GM18505 (cell line): ENCODE measurements around the gene CAMK2D.
"Not testable (repeated sequence)": the region's sequence is repeated elsewhere in the genome, so short reads cannot be mapped to it uniquely, and the experiment has no call there.

ENCODE experiments used
- ATAC-seq: cut with Tn5 transposase; IDR thresholded peaks from one replicate; pipeline ENCODE4 v1.9.1; 2021; ENCODE audit not compliant: unreplicated experiment
- POLR2A ChIP-seq: IDR thresholded peaks from 4 replicates; pipeline ENCODE4 v1.6.1; 2011; ENCODE audit warnings: borderline replicate concordance; ENCODE audit not compliant: insufficient read depth, insufficient read length; ENCODE audit errors: extremely low read depth

Gene CAMK2D

DNA sequence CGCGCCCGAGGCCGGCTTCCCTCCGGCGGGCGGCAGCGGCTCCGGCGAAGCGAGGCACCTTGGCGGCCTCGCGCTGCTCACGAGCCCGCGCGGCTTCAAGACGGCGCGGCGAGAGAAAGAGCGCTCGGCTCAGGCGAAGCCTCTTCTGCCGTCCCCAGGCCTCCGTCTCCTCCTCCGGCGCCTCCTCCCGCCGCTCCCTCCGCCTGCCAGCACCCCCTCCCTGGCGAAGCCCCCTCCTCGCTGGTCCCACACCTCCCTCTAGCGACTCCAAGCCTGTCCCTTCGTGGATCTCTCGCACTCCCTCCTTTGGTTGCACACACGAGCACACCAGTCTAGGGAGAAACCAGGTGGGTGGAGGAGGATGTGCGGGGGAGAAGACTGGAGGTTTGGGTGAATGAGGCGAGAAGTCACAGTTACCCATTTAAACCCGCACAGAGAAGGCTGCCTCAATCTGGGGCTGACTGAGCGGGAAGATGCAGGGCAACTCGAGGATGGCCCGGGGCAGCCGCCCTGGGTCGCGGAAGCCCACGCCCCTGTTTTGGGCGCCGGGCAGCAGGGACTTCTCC lies at the start of gene CAMK2D:
TSS of gene CAMK2D (minus strand) at position 119 of the 566 bp plus-strand sequence. CDS start 670 bp downstream, outside the sequence.
- no peak for TF ChIP-seq POLR2A
- ATAC-seq: peak; percentile 49

- TF ChIP-seq POLR2A: no peak
Measured at GRCh38 chr4:113810906-113811305, 49.4 kb upstream of the CAMK2D start.

GRCh38 chr4:113809311-113809710 lies 47.8 kb upstream of the CAMK2D start:
- no peak for TF ChIP-seq POLR2A
- no peak for ATAC-seq

More at GRCh38 chr4:113810906-113811305, 49.4 kb upstream of the CAMK2D start:
- no peak for ATAC-seq

- TF ChIP-seq POLR2A: no peak
- ATAC-seq: no peak
Measured at GRCh38 chr4:113806850-113807249, 45.3 kb upstream of the CAMK2D start.

- ATAC-seq: no peak
- TF ChIP-seq POLR2A: no peak
Measured at GRCh38 chr4:113801882-113802281, 40.3 kb upstream of the CAMK2D start.

DNA sequence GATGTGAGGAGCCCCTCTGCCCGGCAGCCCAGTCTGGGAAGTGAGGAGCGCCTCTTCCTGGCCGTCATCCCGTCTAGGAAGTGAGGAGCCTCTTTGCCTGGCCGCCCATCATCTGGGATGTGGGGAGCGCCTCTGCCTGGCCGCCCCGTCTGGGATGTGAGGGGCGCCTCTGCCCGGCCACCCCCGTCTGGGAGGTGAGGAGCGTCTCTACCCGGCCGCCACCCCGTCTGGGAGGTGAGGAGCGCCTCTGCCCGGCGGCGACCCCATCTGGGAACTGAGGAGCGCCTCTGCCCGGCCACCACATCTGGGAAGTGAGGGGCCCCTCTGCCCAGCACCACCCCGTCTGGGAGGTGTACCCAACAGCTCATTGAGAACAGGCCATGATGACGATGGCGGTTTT lies 34.8 kb upstream of the CAMK2D start:
- ATAC-seq: not testable (repeated sequence)

- TF ChIP-seq POLR2A: no peak
- no peak for ATAC-seq
Measured at GRCh38 chr4:113790478-113790877, 28.9 kb upstream of the CAMK2D start.

DNA sequence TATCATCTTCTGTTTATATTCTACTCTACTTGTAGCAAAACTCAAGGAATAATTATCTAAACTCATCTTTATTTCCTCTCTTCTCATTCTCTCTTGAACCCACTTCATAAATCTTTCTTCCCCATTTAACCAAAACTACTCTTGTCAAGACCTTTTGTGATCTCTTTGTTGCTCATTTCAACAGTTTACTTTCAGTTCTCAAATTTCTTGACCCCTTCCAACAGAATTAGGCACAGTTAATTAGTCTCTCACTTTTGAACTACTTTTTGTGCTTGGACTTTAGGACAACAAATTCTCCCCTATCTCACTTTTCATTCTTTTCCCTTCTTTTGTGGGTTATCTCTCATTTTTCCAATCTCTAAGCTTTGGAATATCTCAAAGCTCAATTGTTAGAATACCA lies 27.4 kb upstream of the CAMK2D start:
- TF ChIP-seq POLR2A: no peak
- ATAC-seq: no peak

DNA sequence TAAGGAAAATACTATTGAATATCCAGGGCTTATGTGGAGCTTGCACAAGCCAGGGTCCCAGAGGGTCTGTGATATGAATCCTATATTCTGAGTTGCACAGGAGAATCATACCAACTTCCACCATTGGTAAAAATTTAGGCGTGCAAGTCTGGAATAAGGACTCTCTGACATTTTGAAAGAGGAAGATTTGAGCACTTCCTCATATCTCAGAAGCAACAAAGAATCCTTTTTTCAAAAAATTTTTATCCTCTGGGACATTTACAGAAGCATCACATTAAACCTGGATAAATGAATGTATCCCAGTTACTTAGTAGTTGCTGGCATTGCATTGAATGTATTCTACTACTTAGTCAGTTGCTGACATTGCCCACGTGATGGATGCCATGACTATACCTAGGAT lies 24.2 kb upstream of the CAMK2D start:
- TF ChIP-seq POLR2A: no peak
- ATAC-seq: no peak

GRCh38 chr4:113784497-113785250 lies 23.1 kb upstream of the CAMK2D start:
- ATAC-seq: no peak
- no peak for TF ChIP-seq POLR2A

GRCh38 chr4:113783701-113784100 lies 22.2 kb upstream of the CAMK2D start:
- no peak for TF ChIP-seq POLR2A
- ATAC-seq: no peak

- no peak for ATAC-seq
- TF ChIP-seq POLR2A: no peak
Measured at GRCh38 chr4:113783289-113783688, 21.8 kb upstream of the CAMK2D start.

- ATAC-seq: no peak
- no peak for TF ChIP-seq POLR2A
Measured at GRCh38 chr4:113781439-113782040, 20.0 kb upstream of the CAMK2D start.

- ATAC-seq: no peak
- no peak for TF ChIP-seq POLR2A
Measured at GRCh38 chr4:113776679-113777078, 15.1 kb upstream of the CAMK2D start.
